GM12865 (cell line): Measurements from ENCODE around the gene SUN1.

ENCODE experiments used
- DNase-seq: peaks from one replicate; pipeline ENCODE4 v3.0.0; 2010; ENCODE audit warnings: low read depth
- H3K4me3 ChIP-seq: 2 replicates; pipeline ENCODE4 v1.5.1; 2011; ENCODE audit warnings: mild to moderate bottlenecking, low read depth, low read length, control low read depth
- TF ChIP-seq, protein P1 (sequence below): IDR thresholded peaks from 2 replicates; pipeline ENCODE4 v1.5.1; 2011; ENCODE audit warnings: low read length, control low read depth, low read depth, inconsistent platforms; ENCODE audit not compliant: insufficient read depth; ENCODE audit errors: missing control alignments

The SUN1 gene

DNA sequence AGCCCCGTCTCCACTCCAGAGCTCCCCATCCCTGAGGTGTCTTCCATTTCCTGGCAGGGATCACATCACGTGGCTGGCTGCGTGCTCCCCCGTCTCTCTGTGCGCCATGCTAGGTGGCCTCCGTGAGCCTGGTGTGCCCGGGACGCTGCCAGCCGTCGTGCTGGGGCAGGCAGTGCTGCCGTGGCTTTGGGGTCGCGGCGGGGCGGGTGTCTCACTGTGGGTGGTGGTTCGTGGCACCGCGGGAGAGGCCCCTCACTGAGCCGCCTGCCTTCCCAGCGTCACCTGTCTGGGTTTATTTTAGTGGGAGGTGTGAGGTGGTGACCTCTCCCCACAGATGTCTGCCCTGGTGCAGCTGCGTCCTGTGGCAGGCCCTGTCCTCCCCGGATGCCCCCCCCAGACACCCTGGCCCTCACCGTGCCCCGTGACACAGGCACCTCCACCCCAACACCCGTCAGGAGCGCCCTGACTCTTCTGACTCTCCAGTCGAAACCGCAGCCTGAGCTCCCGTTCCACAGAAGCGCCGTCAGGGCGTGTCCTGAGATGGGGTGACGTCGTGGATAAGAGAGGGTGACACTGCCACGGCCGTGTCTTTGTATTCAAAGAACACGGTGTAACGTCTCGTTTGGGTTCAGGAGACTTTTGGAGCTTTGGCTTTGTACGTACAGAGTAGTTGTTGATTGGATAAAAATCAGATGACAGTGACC is 62.0 kb downstream of the SUN1 start:
- TF ChIP-seq, protein P1, sequence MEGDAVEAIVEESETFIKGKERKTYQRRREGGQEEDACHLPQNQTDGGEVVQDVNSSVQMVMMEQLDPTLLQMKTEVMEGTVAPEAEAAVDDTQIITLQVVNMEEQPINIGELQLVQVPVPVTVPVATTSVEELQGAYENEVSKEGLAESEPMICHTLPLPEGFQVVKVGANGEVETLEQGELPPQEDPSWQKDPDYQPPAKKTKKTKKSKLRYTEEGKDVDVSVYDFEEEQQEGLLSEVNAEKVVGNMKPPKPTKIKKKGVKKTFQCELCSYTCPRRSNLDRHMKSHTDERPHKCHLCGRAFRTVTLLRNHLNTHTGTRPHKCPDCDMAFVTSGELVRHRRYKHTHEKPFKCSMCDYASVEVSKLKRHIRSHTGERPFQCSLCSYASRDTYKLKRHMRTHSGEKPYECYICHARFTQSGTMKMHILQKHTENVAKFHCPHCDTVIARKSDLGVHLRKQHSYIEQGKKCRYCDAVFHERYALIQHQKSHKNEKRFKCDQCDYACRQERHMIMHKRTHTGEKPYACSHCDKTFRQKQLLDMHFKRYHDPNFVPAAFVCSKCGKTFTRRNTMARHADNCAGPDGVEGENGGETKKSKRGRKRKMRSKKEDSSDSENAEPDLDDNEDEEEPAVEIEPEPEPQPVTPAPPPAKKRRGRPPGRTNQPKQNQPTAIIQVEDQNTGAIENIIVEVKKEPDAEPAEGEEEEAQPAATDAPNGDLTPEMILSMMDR = no peak
- H3K4me3 ChIP-seq = no peak overlapping the region
- DNase-seq = no peak

DNA sequence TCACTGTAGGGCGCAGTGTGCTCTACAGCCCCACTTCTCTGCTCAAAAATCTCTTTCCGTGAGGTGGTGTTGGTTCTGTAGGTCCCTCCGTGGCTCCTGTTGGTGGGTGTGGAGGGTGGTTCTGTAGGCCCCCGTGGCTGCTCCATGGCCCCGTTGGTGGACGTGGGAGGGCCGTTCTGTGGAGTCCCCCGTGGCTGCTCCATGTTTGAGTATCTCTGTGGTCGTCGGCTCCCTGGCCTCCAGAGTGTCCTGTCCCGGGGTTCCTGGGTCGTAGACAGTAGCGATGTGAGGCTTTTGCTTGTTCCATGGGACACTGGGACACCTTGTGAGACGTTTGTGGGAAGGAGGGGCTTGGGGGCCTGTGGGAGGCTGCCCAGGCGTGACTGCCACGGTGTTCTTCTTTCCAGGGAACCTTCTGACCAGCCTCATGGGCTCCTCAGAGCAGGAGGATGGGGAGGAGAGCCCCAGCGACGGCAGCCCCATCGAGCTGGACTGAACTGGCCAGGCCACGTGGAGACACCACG is 62.7 kb downstream of the SUN1 start:
- DNase-seq = no peak
- TF ChIP-seq, protein P1 = no peak
- no peak overlapping the region for H3K4me3 ChIP-seq

DNA sequence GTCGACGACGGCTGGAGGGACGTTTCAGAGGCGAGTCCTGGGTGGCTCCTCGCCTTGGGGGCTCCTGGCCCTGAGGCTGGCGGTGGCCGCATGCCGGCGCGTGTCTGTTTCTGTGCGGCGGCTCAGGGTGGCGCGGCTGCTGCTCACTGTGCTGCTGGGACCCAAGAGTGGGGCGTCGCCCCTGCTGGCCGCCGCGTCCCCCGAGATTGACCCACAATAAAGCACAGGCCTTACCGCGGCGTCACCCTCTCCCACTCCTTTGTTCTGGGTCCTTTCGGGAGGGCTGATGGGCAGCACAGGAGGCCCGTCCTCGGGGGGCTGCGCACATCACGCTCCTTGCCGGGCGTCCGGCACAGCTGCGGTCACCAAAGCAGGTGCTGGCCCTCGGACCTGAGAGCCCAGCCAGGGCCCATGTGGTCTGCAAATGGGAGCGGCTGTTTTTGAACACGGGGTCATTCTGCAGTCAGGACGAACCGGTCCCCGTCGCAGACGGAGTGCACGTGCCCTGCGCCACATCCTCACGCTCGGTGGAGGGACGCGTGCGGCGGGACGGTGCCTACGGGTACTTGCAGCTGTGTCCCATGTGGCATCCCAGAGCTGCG is 63.3 kb downstream of the SUN1 start:
- H3K4me3 ChIP-seq = no peak overlapping the region
- TF ChIP-seq, protein P1 = no peak
- no peak for DNase-seq

DNA sequence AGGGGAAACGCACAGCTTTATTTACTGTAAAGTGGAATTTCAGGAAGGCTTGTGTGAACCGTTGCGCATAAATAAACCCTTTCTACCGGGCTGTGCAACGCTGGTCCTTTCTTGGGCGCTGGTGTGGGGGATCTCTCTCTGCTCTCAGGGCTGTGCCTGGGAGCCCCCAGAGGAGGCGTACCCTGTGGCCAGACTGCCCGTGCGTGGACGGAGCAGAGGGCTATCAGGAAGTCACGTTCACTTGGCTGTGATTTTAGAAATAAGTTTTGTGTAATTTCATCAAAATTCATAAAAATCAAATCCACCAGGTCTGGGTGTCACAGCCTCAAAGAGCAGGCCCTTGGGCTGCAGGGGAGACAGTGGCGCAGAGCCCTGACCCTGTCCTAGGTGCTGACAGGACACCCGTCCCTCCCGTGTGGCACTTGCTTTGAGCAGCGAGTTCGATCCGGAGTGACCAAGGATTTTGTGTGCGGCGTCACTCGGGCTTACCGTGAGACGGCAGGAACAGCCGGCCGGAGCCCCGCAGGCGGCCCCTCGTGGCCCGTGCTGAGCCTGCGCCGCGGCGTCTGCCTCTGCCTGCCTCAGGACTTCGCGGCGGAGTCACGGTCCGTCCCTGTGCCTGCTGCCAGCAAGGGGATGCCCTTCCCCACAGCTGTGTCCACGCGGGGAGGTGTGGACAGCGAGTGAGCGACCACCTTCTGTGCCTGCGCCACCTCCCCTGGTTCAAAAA is 64.2 kb downstream of the SUN1 start:
- no peak overlapping the region for H3K4me3 ChIP-seq
- TF ChIP-seq, protein P1 = no peak

DNA sequence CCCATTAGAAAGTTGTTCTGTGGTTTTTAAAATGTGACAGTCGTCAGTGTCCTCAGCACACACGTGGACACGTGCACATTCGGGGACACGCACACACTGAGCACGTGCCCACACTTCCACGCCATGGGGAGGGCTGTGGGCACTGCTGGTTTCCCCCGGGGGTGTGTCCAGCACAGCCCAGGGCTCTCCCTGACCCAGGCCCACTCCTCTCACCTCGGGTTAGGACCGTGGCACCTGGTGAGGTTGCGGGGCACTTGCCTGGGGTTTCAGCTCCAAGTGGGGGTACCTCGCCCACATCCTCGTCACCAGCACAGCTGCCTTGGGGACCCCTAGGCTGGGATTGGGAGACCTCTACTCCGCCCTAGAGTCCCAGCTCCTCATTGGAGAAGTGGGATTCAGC is 64.8 kb downstream of the SUN1 start:
- DNase-seq = no peak
- TF ChIP-seq, protein P1 = no peak
- no peak overlapping the region for H3K4me3 ChIP-seq

More for the DNA sequence above, 64.2 kb downstream of the SUN1 start:
- DNase-seq = no peak

DNA sequence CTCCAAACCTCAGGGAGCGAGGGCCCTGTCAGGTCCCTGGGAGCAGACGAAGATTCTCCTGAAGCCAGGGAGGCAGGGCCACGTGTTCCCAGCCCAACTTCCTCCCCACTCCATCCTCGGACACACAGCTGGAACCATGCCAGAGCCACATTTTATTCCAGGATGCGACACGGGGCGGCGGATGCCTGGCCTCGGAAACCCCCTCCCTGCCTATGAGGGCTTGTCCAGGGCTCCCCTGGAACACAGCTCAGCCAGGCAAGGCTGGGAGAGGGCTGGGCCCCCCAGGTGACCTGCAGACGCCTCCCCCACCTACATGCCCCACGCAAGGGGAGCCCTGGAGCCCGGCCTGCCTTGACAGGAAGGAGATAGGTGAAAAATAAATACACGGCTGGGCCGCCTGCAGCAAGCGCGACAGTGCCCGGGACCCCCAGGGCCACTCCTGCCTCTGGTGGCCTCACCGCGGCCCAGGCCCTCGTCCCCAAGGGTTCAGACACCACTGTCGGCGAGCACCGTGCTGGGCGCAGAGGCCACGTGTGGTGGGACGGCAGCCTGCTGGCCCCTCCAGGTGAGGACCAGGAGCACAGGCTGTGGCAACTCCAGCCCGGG is 65.6 kb downstream of the SUN1 start:
- DNase-seq = no peak
- TF ChIP-seq, protein P1 = no peak
- H3K4me3 ChIP-seq = no peak overlapping the region
